Measurements from ENCODE around the gene FAT1.

FAT1 gene

DNA sequence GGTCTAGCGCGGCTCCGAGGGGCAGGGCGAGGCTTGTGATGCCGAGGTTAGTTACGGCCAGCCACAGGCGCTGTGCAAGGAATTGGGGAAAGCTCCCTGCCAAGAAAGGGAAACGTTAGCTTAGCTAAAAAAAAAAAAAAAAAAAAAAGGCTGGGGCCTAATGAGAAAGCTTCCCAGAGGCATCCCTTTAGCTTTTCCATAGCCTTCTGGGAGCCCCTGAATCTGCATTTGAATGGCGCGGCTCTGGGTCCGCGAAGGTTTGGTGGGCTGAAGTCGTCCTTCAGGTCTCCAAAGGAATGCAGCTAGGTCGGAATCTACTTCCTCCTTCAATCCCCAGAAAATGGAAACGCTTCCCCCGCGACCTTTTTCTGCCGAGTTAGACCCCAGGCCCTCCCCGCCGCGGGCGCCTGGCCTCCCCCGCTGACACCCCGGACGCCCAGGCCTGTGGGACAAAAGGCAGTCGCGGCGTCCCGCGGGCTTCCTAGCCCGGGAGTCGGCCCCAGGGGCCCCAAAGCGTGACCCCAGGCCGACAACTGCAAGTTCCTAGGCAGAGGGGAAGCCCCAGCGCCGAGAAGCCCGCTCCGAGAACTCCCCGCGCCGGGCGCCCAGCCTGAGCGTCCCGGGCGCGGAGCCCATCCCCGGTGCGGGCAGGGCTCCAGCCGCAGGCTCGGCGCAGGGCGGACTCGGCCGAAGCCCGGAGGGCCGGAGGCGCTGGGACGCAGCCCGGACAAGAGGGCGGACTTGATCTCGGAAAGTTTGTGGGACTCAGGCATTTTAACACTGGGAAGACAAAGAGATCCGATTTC lies 605 bp upstream of the FAT1 start:
- peak; percentile 70 for DNase-seq (ENCODE audit: low read depth)

DNA sequence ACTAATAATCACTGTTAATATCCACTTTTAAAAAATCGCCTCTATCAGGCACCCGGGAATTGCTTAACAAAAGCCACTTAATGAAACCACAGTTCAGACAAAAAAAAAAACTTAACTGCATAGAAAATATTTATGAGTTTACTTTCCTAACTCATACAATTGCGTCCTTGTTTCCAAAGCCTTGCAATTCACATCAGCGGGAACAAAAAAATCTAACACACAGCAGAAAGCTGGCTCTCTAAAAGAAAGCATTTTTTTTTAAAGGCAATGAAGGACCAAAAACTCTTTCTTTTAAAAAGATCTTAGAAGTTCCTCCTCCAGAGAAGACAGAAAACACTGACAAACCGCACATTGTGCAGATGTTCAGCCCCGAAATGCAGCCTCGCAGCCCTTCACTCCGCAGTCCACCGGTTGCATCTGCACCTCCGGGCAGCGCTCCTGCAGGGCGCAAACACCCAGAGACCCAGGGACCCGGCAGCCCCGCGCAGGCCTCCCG lies 812 bp downstream of the FAT1 start:
- DNase-seq (ENCODE audit: low read depth), result peak; percentile 34

DNA sequence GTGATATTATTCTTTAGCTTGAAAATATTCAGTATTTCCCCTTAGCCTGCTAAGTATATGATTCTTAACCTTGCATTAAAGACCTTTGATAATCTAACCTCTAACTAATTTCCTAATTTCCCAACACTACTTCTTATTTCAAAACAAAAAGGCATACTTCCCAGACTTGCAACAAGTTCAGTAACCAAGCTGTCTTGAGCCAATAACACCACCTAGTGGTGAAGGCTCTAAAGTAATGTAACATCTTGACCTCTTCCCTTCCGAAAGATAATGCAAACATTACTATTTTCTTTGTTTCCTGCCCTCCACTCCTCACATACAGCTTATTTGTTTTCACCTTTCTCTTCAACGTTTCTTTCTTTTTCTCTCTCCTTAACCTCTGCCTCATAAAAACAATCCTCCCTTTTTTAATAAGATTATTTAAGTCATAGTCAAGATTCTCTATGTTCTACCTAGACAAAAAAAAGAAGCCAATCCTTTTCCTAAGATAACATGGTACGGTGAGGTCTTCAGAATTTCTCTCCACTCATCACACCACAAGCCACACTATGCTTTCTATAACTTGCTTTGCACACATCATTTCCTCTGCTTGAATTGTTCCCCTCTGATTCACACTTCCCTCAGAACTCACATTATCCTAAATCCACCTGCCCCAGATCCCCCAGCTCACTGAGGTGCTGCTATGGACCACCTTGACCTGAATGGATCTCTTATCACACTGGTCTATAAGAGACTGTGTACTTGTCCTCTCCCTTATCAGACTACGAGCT lies 3.5 kb downstream of the FAT1 start:
- peak; percentile 43 for DNase-seq (ENCODE audit: low read depth)

- DNase-seq (ENCODE audit: low read depth), result no peak
Observed at GRCh38 chr4:186717556-186717955, 6.1 kb downstream of the FAT1 start.

- DNase-seq (ENCODE audit: low read depth), result no peak
Observed at GRCh38 chr4:186715077-186715476, 8.6 kb downstream of the FAT1 start.

DNA sequence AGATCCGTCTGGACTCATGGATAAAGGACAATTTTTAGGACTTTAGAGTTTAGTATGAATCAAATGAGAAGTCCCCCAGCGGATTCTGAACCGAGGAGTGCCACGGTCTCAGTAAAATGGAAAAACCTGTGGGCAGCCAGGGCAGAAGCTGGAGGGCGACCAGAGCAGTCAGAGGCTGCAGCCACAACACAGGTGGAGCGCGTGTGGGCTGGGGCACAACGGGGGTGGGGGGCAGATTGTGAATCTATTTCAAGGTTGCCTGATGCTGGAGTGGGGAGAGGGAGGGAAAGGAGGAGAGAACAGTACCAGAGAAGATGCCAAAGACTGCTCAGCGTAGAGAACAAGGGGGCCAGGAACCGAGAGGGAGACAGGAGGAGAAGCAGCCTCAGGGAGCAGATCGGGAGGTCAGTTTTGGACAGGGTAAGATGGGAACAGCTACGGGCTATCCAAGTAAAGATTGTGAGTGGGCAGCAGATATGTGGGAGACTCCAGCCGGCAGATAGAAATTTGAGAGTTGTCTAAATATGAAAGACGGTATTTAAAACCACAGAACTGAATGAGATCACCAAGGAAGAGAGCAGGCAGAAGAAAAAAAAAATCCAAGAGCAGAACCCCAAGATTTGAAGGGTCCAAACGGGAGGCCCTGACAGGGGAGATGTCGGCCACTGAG lies 9.5 kb downstream of the FAT1 start:
- no peak for DNase-seq (ENCODE audit: low read depth)

DNA sequence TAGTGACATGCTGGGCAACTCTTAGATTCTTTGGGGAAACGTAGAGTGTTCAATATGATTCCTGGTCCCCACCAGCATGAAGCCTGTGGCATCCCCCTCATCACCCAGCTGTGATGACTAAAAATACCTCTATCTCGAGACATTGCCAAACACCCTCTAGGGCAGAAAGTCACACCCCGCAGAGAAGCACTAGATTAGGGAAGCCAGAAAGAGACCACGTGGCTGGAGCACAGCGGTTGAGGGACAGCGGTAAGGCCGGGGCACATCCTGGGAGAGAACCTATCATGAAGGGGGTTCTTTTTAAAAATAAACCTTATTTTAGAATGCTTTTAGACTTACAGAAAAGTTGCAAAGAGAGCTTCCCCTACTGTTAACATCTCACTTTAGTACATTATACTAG lies 11.0 kb downstream of the FAT1 start:
- no peak for DNase-seq (ENCODE audit: low read depth)

- DNase-seq (ENCODE audit: low read depth), result no peak
Observed at GRCh38 chr4:186710521-186711119, 13.0 kb downstream of the FAT1 start.

DNA sequence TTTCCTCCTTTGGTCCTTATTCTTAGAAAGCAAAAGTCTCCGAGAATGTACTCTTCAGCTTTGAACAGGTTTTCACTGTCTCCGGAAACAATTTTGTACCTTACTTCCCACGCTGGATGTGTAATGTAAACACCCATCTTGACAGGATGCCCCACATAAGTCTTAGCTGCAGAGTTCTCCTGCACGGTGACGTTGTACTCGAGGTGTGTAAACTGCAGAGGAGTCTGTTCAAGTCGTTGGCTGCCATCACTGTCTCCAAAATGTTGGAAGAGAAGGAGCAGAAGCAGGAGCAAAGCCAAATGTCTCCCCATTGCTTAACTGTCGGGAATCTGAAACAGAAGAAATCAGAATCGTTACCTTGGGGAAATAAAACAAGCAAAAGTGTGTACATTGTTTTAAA lies 14.1 kb downstream of the FAT1 start:
- DNase-seq (ENCODE audit: low read depth), result no peak

GRCh38 chr4:186708554-186708953 lies 15.1 kb downstream of the FAT1 start:
- DNase-seq (ENCODE audit: low read depth), result no peak

DNA sequence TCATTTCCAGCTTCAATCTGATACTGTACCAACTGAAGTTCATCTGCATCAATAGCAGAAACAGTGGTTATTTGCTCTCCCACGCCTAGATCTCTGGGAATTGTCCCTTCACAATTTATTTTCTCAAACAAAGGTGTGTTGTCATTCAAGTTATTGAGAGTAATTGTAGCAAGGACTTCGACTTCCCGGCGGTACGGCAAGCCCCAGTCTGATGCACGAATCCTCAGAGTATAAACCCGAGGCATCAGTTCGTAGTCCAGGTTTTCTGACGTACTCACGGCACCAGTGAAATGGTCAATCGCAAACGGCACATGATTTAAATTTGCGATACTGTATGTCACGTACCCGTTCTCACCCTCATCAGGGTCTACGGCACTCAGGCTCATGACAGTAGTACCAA lies 15.7 kb downstream of the FAT1 start:
- no peak for DNase-seq (ENCODE audit: low read depth)

DNA sequence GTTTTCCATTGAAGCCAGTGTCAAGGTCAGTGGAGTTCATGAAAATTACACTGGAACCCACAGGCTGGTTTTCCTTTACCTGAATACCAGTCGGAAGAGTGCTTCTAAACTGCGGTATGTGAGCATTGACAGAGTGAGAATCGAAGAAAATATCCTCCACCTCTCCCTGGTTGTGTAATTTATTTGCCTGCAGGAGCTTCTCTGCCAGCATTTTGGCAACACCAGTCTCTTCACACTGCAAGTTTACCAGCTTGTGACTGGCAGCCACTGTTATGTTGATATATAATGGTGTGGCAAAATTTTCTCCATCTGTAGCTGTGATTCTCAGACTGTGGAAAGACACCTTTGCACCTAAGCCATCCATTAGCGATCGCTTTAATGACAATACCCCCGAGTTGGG lies 16.1 kb downstream of the FAT1 start:
- DNase-seq (ENCODE audit: low read depth), result no peak

GRCh38 chr4:186704057-186704456 lies 19.6 kb downstream of the FAT1 start:
- no peak for DNase-seq (ENCODE audit: low read depth)

DNA sequence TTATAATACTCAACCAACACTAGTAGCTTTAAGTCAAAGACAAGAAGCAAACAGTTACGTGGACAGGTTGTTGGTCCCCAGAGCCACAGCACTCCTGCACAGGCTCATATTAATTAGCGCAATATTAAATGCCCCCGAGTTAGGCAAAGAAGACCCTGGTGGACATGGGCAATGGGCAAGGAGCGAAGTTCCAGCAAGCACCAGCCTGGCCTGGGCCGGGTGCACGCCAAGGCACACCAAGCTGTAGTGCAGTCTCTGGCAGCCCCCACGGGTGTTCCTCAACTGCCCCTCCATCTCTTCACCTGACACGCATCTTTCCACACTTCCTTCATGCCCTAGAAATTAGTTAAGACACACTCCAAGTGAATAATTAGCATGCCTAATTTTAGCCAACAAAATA lies 20.1 kb downstream of the FAT1 start:
- no peak for DNase-seq (ENCODE audit: low read depth)

DNA sequence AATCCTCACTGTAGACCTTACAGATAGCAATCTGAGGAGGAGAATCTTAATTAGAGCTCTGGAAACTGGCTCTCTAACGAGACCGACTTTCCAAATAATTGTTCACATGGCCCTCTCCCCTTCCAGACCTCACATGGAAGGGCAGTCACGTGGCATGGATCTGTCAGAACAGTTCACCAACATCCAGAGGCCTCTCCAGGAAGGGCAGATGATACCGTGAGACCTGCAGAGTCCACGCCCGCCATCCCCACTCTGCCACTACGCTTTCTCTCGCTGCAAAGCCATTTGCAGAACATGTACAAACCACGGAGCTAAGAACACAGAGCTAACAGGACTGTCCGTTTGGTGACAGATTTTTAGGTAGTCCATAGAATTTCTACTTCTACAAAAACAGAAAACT lies 20.7 kb downstream of the FAT1 start:
- no peak for DNase-seq (ENCODE audit: low read depth)

GRCh38 chr4:186702297-186702696 lies 21.4 kb downstream of the FAT1 start:
- no peak for DNase-seq (ENCODE audit: low read depth)

DNA sequence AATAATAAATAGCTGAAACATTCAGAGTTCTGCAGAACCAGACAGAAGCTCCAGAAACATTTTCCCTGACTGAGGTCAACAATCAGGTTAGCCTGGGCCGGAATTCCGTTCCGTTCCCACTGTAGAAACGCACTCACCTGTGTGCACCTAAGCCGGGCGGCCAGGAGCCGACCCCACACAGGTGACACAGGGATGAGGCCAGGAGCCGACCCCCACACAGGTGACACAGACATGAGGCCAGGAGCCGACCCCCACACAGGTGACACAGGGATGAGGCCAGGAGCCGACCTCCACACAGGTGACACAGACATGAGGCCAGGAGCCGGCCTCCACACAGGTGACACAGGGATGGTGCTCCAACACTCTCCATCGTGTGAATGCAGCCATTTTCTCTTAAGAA lies 21.9 kb downstream of the FAT1 start:
- no peak for DNase-seq (ENCODE audit: low read depth)

DNA sequence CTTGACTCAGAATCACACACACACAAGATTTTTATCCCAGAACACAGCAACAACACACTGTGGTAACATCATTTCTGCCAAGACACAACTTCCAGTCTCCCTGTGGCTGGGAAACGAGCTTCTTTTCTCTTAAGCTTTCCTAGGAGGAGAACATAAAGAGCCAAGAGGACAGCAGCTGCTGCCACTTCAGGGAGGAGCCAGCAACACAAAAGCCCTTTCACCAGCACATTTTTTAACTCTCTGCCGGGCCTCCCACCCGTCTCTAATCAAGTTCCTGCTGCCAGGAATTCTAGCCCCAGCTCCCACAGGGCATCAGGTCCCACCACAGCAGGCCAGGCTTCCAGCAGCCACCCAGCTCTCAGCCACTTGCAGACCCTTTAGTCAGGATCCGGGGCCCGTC lies 22.4 kb downstream of the FAT1 start:
- DNase-seq (ENCODE audit: low read depth), result peak; percentile 40

DNA sequence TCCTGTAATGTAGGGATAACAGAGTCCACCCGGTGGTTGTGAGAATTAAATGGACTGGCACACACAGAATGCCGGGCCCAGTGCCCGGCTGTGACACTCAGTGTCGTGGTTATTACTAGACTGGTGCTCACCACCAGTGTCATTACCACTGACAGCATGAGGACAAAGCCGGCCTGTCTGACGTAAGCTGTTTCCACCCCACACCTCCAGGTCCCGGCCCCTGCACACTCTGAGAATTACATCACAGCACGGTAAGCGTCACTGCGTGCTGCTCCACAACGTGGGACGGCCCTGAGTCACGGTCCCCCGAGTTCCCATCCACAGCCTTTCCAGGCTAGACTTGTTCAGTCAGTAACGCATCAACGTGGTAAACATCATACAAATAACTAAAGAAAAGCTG lies 22.9 kb downstream of the FAT1 start:
- DNase-seq (ENCODE audit: low read depth), result peak; percentile 58

- no peak for DNase-seq (ENCODE audit: low read depth)
Observed at GRCh38 chr4:186699881-186700397, 23.7 kb downstream of the FAT1 start.

DNA sequence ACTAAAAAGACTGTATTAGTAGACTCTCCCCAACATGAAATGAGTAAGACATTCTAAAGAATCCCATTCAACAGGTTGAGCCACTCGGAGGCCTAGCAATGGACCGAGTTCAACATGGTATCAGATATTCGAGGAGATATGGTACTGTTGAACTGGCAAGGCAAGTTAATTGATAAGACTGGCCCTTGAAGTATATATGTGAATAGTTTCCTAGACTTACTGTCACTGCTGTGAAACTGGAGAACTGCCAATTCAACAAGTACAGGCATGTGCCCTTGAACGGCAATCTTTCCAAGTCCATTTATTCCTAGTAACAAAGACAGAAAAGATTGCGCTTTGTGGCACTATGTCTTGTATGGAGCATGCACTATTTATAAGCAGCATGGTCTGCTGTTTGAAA lies 24.4 kb downstream of the FAT1 start:
- no peak for DNase-seq (ENCODE audit: low read depth)

- no peak for DNase-seq (ENCODE audit: low read depth)
Observed at GRCh38 chr4:186698525-186698924, 25.1 kb downstream of the FAT1 start.

Measured in fibroblast of gingiva (primary cell).